Tibial nerve (tissue), 4 donors: ENCODE data around the gene FXYD3. TPM values are rescaled to one million over a fixed set of nuclear protein-coding genes. Genes with fewer than 3 reads are reported as not detected.

Experiments used
- DNase-seq, 2 donors: peaks; one replicate each; pipeline ENCODE4 v3.0.0-alpha.2; 2019; ENCODE audit warnings: low spot score in 2 of 2
- H3K27ac ChIP-seq, 4 donors: fragments of 200-600 bp; sonication (generic) in 3 of 4; one replicate each; pipeline ENCODE4 v1.5.1; 2017 to 2019; ENCODE audit warnings: mild to moderate bottlenecking in 1 of 4
- H3K27me3 ChIP-seq, 2 donors: fragments of 200-600 bp; sonication (generic) in 1 of 2; one replicate each; pipeline versions ENCODE4 v1.5.1 to v1.6.0; 2017 to 2019
- H3K36me3 ChIP-seq, 3 donors: fragments of 200-600 bp; sonication (generic); one replicate each; pipeline ENCODE4 v1.5.1; 2018 to 2019
- H3K4me1 ChIP-seq, 4 donors: fragments of 200-600 bp; sonication (generic) in 3 of 4; one replicate each; pipeline ENCODE4 v1.5.1; 2017 to 2019
- H3K4me3 ChIP-seq, 4 donors: fragments of 200-600 bp; sonication (generic) in 3 of 4; one replicate each; pipeline ENCODE4 v1.5.1; 2017 to 2019; ENCODE audit warnings: mild to moderate bottlenecking in 1 of 4, moderate library complexity in 1 of 4
- H3K9me3 ChIP-seq, 4 donors: fragments of 200-600 bp; sonication (generic) in 3 of 4; one replicate each; pipeline ENCODE4 v1.5.1; 2017 to 2019
- CTCF ChIP-seq, 5 experiments: fragments of 200-600 bp in 3 of 5; fragments of 450-650 bp in 2 of 5; sonication (generic) in 3 of 5; IDR thresholded peaks; one replicate each; pipeline ENCODE4 v1.5.1; 2016 to 2019; ENCODE audit warnings: antibody characterized with exemption in 5 of 5, mild to moderate bottlenecking in 3 of 5, moderate library complexity in 2 of 5
- EP300 ChIP-seq, 2 donors: sonication (generic); formaldehyde crosslinking; IDR thresholded peaks; one replicate each; pipeline ENCODE4 v1.6.1; 2017; ENCODE audit warnings: antibody characterized with exemption in 2 of 2, mild to moderate bottlenecking in 1 of 2
- POLR2A ChIP-seq, 2 donors: fragments of 450-650 bp; IDR thresholded peaks; one replicate each; pipeline ENCODE4 v1.6.1; 2017; ENCODE audit warnings: antibody characterized with exemption in 2 of 2, mild to moderate bottlenecking in 2 of 2, moderate library complexity in 2 of 2
- WGBS, 2 donors: methylation state at CpG; one replicate each; pipeline ENCODE4 v1.1.5; 2018; 5-methylcytosine and 5-hydroxymethylcytosine counted together
- total RNA-seq, 4 donors: library from RNA; depleted of rRNA; stranded (reverse); fragments of >200 nt; gene quantifications; one replicate each; pipeline ENCODE4 v1.1.0, GENCODE V29; 2016

The FXYD3 gene
- total RNA-seq, 4 donors from 2014 or later, result 10.8 to 33.9 (median 16.6) TPM

- Histone ChIP-seq H3K4me1 (peaks cover 0 to 21% (median 7%) of the 10 kb centered on the region in 4 donors), H3K9me3 (no peaks in the 10 kb centered on the region), H3K27ac (no peak overlapping the region), H3K4me3 (no peak overlapping the region), H3K36me3 (no peaks in the 10 kb centered on the region), H3K27me3 (peaks cover 0 to 8% of the 10 kb centered on the region in 2 donors)
- TF ChIP-seq EP300 (IDR thresholded peaks at IDR 0.05), result no peak
- no peak for TF ChIP-seq CTCF (IDR thresholded peaks at IDR 0.05)
- no peak for TF ChIP-seq POLR2A (IDR thresholded peaks at IDR 0.05)
- 22 to 64% methylated on average over 1 to 6 of the region's 8 CpGs for WGBS, 2 donors
- no peak for DNase-seq
These were observed 29.2 kb upstream of the FXYD3 start for GRCh38 chr19:35086455-35086854.

GRCh38 chr19:35087393-35087792, 28.2 kb upstream of the FXYD3 start:
- TF ChIP-seq EP300 (IDR thresholded peaks at IDR 0.05) (no peak), POLR2A (IDR thresholded peaks at IDR 0.05) (no peak)
- peaks cover 0 to 8% of the 10 kb centered on the region in 2 donors for H3K27me3 ChIP-seq
- H3K36me3 ChIP-seq, result no peaks in the 10 kb centered on the region
- DNase-seq, result no peak
- peaks cover 0 to 22% (median 7%) of the 10 kb centered on the region in 4 donors for H3K4me1 ChIP-seq
- no peaks in the 10 kb centered on the region for H3K9me3 ChIP-seq
- H3K27ac ChIP-seq, result no peak overlapping the region
- H3K4me3 ChIP-seq, result no peak overlapping the region

- no peak for DNase-seq
- peaks cover 0 to 8% of the 10 kb centered on the region in 2 donors for H3K27me3 ChIP-seq
- TF ChIP-seq POLR2A (IDR thresholded peaks at IDR 0.05), result no peak
- no peak for TF ChIP-seq CTCF (IDR thresholded peaks at IDR 0.05)
- TF ChIP-seq EP300 (IDR thresholded peaks at IDR 0.05), result no peak
- H3K4me1 ChIP-seq, result peaks cover 0 to 22% (median 7%) of the 10 kb centered on the region in 4 donors
- no peak overlapping the region for H3K4me3 ChIP-seq
- H3K36me3 ChIP-seq, result no peaks in the 10 kb centered on the region
- no peaks in the 10 kb centered on the region for H3K9me3 ChIP-seq
- WGBS, 2 donors, result 76 to 82% methylated on average over 8 of the region's 8 CpGs
- H3K27ac ChIP-seq, result no peak overlapping the region
These were observed 27.3 kb upstream of the FXYD3 start for GRCh38 chr19:35088131-35088913.

- WGBS, 2 donors, result 87 to 88% methylated on average over 8 of the region's 8 CpGs
- no peak for DNase-seq
- peaks cover 0 to 16% (median 7%) of the 10 kb centered on the region in 4 donors for H3K4me1 ChIP-seq
- H3K27ac ChIP-seq, result no peak overlapping the region
- peaks cover 0 to 8% of the 10 kb centered on the region in 2 donors for H3K27me3 ChIP-seq
- H3K9me3 ChIP-seq, result no peaks in the 10 kb centered on the region
- TF ChIP-seq CTCF (IDR thresholded peaks at IDR 0.05) (no peak), POLR2A (IDR thresholded peaks at IDR 0.05) (no peak), EP300 (IDR thresholded peaks at IDR 0.05) (no peak)
- no peaks in the 10 kb centered on the region for H3K36me3 ChIP-seq
- no peak overlapping the region for H3K4me3 ChIP-seq
These were observed 26.1 kb upstream of the FXYD3 start for GRCh38 chr19:35089554-35089953.

GRCh38 chr19:35090160-35090505, 25.5 kb upstream of the FXYD3 start:
- no peaks in the 10 kb centered on the region for H3K9me3 ChIP-seq
- peak overlapping the region in 1 of 4 donors; percentile 9 for H3K4me3 ChIP-seq
- no peak for DNase-seq
- H3K27ac ChIP-seq, result peak overlapping the region in 1 of 4 donors; percentile 25
- H3K4me1 ChIP-seq, result peaks cover 0 to 16% (median 7%) of the 10 kb centered on the region in 4 donors
- 30 to 45% methylated on average over 9 of the region's 9 CpGs for WGBS, 2 donors
- TF ChIP-seq EP300 (IDR thresholded peaks at IDR 0.05), result no peak
- no peak for TF ChIP-seq CTCF (IDR thresholded peaks at IDR 0.05)
- TF ChIP-seq POLR2A (IDR thresholded peaks at IDR 0.05), result no peak
- H3K27me3 ChIP-seq, result peaks cover 0 to 8% of the 10 kb centered on the region in 2 donors
- H3K36me3 ChIP-seq, result no peaks in the 10 kb centered on the region
